Hepatocyte (in vitro differentiated cells): ENCODE measurements around the gene LGALSL.

Experiments
- CTCF ChIP-seq: fragments of 200-600 bp; sonication (generic); IDR thresholded peaks from 2 replicates; pipeline ENCODE4 v1.5.1; 2016; ENCODE audit warnings: antibody characterized with exemption, mild to moderate bottlenecking; ENCODE audit not compliant: poor library complexity
- EZH2 ChIP-seq: fragments of 200-600 bp; sonication (generic); IDR thresholded peaks from 2 replicates; pipeline ENCODE4 v1.6.1; 2016; ENCODE audit warnings: antibody characterized with exemption, mild to moderate bottlenecking, borderline replicate concordance
- EZH2phosphoT487 ChIP-seq: fragments of 200-600 bp; sonication (generic); IDR thresholded peaks from one replicate; pipeline ENCODE4 v1.6.1; 2018; ENCODE audit warnings: antibody characterized with exemption, mild to moderate bottlenecking, low read depth, moderate library complexity; ENCODE audit not compliant: unreplicated experiment, severe bottlenecking

GRCh38 chr2:64434039-64434657 is 19.8 kb upstream of the LGALSL start:
- TF ChIP-seq CTCF (no peak), EZH2 (no peak), EZH2phosphoT487 (no peak)
